IMR-90 (cell line): ENCODE results near the gene SLC37A3. TPM values are rescaled to one million over a fixed set of nuclear protein-coding genes. Genes with fewer than 3 reads are reported as not detected.

Experiments
- ATAC-seq: fragments of 200-7000 bp; cut with Tn5 transposase; 2 replicates; pipeline ENCODE4 v1.9.1; 2020; ENCODE audit warnings: low read depth, mild to moderate bottlenecking, moderate library complexity
- BruUV-seq: library from RNA; stranded (reverse); fragments of 400-500 nt; replicated peaks from 2 replicates; lab custom pipeline; 2021; lab: Mats Ljungman, UMichigan
- CTCF ChIA-PET: fragments of 300-600 bp; formaldehyde crosslinking; extraction: SDS; loops from one replicate; lab custom pipeline; 2021; ENCODE audit warnings: antibody characterized with exemption; lab: Yijun Ruan, JAX
- POLR2A ChIA-PET: fragments of 300-600 bp; sonication (Branson Sonifier 250); formaldehyde crosslinking; loops from one replicate; lab custom pipeline; 2022; ENCODE audit warnings: antibody characterized with exemption; ENCODE audit not compliant: unreplicated experiment; lab: Charles Lee
- DNase-seq: peaks from one replicate; pipeline ENCODE4 v3.0.0; 2013
- H2AFZ ChIP-seq: replicated peaks from 2 replicates; pipeline ENCODE3; 2013; ENCODE audit warnings: low read length, mild to moderate bottlenecking; ENCODE audit not compliant: poor library complexity
- H2AK5ac ChIP-seq: 2 replicates; pipeline ENCODE4 v1.6.1; 2013; ENCODE audit warnings: low read depth, low read length, inconsistent platforms
- H2AK9ac ChIP-seq: replicated peaks from 2 replicates; pipeline ENCODE3; 2013; ENCODE audit warnings: mild to moderate bottlenecking, low read depth, low read length, moderate library complexity; ENCODE audit not compliant: poor library complexity
- H2BK120ac ChIP-seq: 2 replicates; pipeline ENCODE4 v1.6.1; 2013; ENCODE audit warnings: low read depth, low read length, inconsistent platforms
- H2BK15ac ChIP-seq: 3 replicates; pipeline ENCODE4 v1.6.1; 2013; ENCODE audit warnings: low read depth, low read length, inconsistent platforms
- H2BK20ac ChIP-seq: 2 replicates; pipeline ENCODE4 v1.6.1; 2013; ENCODE audit warnings: low read depth, mild to moderate bottlenecking, inconsistent platforms, low read length, moderate library complexity
- H2BK5ac ChIP-seq: 2 replicates; pipeline ENCODE4 v1.6.1; 2013; ENCODE audit warnings: mild to moderate bottlenecking, low read depth, low read length, inconsistent platforms; ENCODE audit not compliant: poor library complexity, severe bottlenecking
- H3K14ac ChIP-seq: replicated peaks from 2 replicates; pipeline ENCODE4 v1.6.1; 2013; ENCODE audit warnings: low read depth, low read length, inconsistent platforms
- H3K18ac ChIP-seq: 2 replicates; pipeline ENCODE4 v1.6.1; 2013; ENCODE audit warnings: low read depth, low read length, control low read depth
- H3K23ac ChIP-seq: 2 replicates; pipeline ENCODE4 v1.6.1; 2013; ENCODE audit warnings: low read depth, low read length, inconsistent platforms
- H3K27ac ChIP-seq: 2 replicates; pipeline ENCODE4 v1.5.1; 2013; ENCODE audit warnings: mild to moderate bottlenecking, control low read depth, low read length; ENCODE audit not compliant: insufficient read depth
- H3K27me3 ChIP-seq: 2 replicates; pipeline ENCODE4 v1.6.1; 2013; ENCODE audit warnings: low read length; ENCODE audit not compliant: control insufficient read depth, insufficient read depth
- H3K36me3 ChIP-seq: 2 replicates; pipeline ENCODE4 v1.6.1; 2013; ENCODE audit warnings: low read length, mixed read lengths; ENCODE audit not compliant: control insufficient read depth, insufficient read depth
- H3K4ac ChIP-seq: 2 replicates; pipeline ENCODE4 v1.6.1; 2013; ENCODE audit warnings: low read depth, low read length, inconsistent platforms
- H3K4me1 ChIP-seq: 2 replicates; pipeline ENCODE4 v1.6.1; 2013; ENCODE audit warnings: low read length, mixed read lengths; ENCODE audit not compliant: control insufficient read depth, insufficient read depth
- H3K4me2 ChIP-seq: 2 replicates; pipeline ENCODE4 v1.6.1; 2013; ENCODE audit warnings: low read depth, mild to moderate bottlenecking, control low read depth, low read length, moderate library complexity
- H3K4me3 ChIP-seq: 2 replicates; pipeline ENCODE4 v1.5.1; 2013; ENCODE audit warnings: low read depth, mild to moderate bottlenecking, control low read depth, low read length, moderate library complexity; ENCODE audit not compliant: insufficient read depth
- H3K56ac ChIP-seq: 2 replicates; pipeline ENCODE4 v1.6.1; 2013; ENCODE audit warnings: low read length, inconsistent platforms; ENCODE audit not compliant: insufficient read depth; ENCODE audit errors: extremely low read depth
- H3K79me1 ChIP-seq, 2 experiments: 2 replicates each; pipeline ENCODE4 v1.6.1; 2013; ENCODE audit warnings: low read length in 2 of 2, inconsistent platforms in 1 of 2, low read depth in 1 of 2
- H3K9ac ChIP-seq: 2 replicates; pipeline ENCODE4 v1.6.1; 2013; ENCODE audit warnings: low read depth, low read length, control low read depth
- H3K9me1 ChIP-seq: 2 replicates; pipeline ENCODE4 v1.6.1; 2013; ENCODE audit warnings: low read length, inconsistent platforms; ENCODE audit not compliant: insufficient read depth
- H3K9me3 ChIP-seq: 2 replicates; pipeline ENCODE4 v1.6.1; 2013; ENCODE audit warnings: low read length; ENCODE audit not compliant: control insufficient read depth, insufficient read depth
- H4K20me1 ChIP-seq: 2 replicates; pipeline ENCODE4 v1.6.1; 2013; ENCODE audit warnings: low read length, inconsistent platforms; ENCODE audit not compliant: insufficient read depth
- H4K5ac ChIP-seq: 2 replicates; pipeline ENCODE4 v1.6.1; 2013; ENCODE audit warnings: mild to moderate bottlenecking, low read depth, low read length, control low read depth
- H4K8ac ChIP-seq, 2 experiments: 2 replicates each; pipeline ENCODE4 v1.6.1; 2013; ENCODE audit warnings: low read depth in 2 of 2, low read length in 2 of 2, control low read depth in 1 of 2, inconsistent platforms in 1 of 2
- H4K91ac ChIP-seq: 2 replicates; pipeline ENCODE4 v1.6.1; 2013; ENCODE audit warnings: low read depth, low read length, inconsistent platforms; ENCODE audit not compliant: insufficient read depth
- CHD1 ChIP-seq: IDR thresholded peaks from 2 replicates; pipeline ENCODE4 v1.6.1; 2012; ENCODE audit warnings: low read depth, low read length, improper control_type of control experiment
- MAZ ChIP-seq: IDR thresholded peaks from 2 replicates; pipeline ENCODE4 v1.6.1; 2012; ENCODE audit warnings: low read depth, mild to moderate bottlenecking, low read length, improper control_type of control experiment, moderate library complexity, borderline replicate concordance
- MXI1 ChIP-seq: IDR thresholded peaks from 2 replicates; pipeline ENCODE4 v1.6.1; 2012; ENCODE audit warnings: low read depth, mild to moderate bottlenecking, low read length, moderate library complexity, borderline replicate concordance
- NFE2L2 ChIP-seq: fragments of 150-350 bp; IDR thresholded peaks from 2 replicates; pipeline ENCODE4 v1.6.1; 2016; ENCODE audit warnings: low read depth, mild to moderate bottlenecking, low read length
- RCOR1 ChIP-seq: IDR thresholded peaks from 2 replicates; pipeline ENCODE4 v1.6.1; 2012; ENCODE audit warnings: mild to moderate bottlenecking, low read length, improper control_type of control experiment; ENCODE audit not compliant: insufficient replicate concordance
- SMC3 ChIP-seq: fragments of 150-350 bp; IDR thresholded peaks from 2 replicates; pipeline ENCODE4 v1.6.1; 2016; ENCODE audit warnings: low read depth, mild to moderate bottlenecking, antibody characterized with exemption, low read length, moderate library complexity
- WGBS, 2 experiments: methylation state at CpG; one replicate each; pipeline versions ENCODE4 v1.1.5 to v1.1.7; 2013; ENCODE audit warnings: missing lambda C conversion rate in 2 of 2; ENCODE audit not compliant: insufficient read length in 1 of 2; ENCODE audit errors: extremely low coverage in 2 of 2; 5-methylcytosine and 5-hydroxymethylcytosine counted together
- dilution Hi-C: fragments of 300-500 bp; cut with HindIII; formaldehyde crosslinking; loops from one replicate; pipeline ENCODE4 v1.14.3; 2018; ENCODE audit warnings: low sequenced_read_pairs; ENCODE audit not compliant: unreplicated experiment
- in situ Hi-C: fragments of 300-500 bp; cut with MboI; formaldehyde crosslinking; loops from 3 replicates; pipeline ENCODE4 v1.14.3; 2019; ENCODE audit warnings: low sequenced_read_pairs, inconsistent platforms, mixed read lengths
- intact Hi-C: fragments of 100-400 bp; cut with micrococcal nuclease; formaldehyde crosslinking; loops from 2 replicates; pipeline ENCODE4 v1.10.0; 2022
- polyA plus RNA-seq, 3 experiments: library from polyadenylated mRNA; depleted of rRNA; stranded (reverse); fragments of >200 nt; gene quantifications; 2 replicates each; pipeline ENCODE4 v1.2.3, GENCODE V29; 2012; ENCODE audit warnings: low replicate concordance in 1 of 3
- total RNA-seq: library from RNA; depleted of rRNA; stranded (reverse); fragments of >200 nt; gene quantifications from 2 replicates; pipeline ENCODE4 v1.2.3, GENCODE V29; 2012
- TF ChIP-seq, protein P1 (sequence below): fragments of 150-350 bp; IDR thresholded peaks from 2 replicates; pipeline ENCODE4 v1.6.1; 2016; ENCODE audit warnings: low read depth, mild to moderate bottlenecking, low read length, moderate library complexity, borderline replicate concordance

Gene SLC37A3
- total and polyA plus RNA-seq, 2 of the 4 experiments (the other 2 are of a cell fraction), result 43.2 to 45.3 TPM

DNA sequence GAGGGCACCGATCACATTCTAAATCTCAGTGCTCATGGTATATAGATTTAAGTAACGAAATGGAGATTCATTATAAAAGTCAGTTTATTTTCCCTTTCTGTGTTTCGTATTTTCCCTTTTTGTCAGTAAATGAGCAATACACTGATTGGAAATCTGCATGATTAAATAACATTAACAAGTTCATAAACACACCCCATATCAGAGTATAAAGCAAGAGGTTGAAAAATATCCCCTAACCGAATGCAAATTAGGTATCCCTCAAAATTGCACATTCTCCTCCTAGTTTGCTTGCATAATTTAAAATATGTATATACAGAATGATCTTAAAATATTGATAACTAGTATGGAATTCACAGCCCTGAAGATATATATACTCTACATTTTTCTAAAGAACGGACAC, 64.6 kb downstream of the SLC37A3 start:
- dilution Hi-C loops (no loop called here), in situ Hi-C loops (no loop called here), intact Hi-C loops (no loop called here)
- ChIA-PET CTCF (no interaction called here), POLR2A (no interaction called here)
- no peak overlapping the region for H3K9ac ChIP-seq
- H3K4me1 ChIP-seq, result no peaks in the 10 kb centered on the region
- H3K27ac ChIP-seq, result no peak overlapping the region
- peaks cover 2% of the 10 kb centered on the region; the same call in 1 of the 2 replicates for H3K9me1 ChIP-seq
- H3K36me3 ChIP-seq, result peaks cover 13% of the 10 kb centered on the region
- H3K14ac ChIP-seq, result no peak overlapping the region
- no peaks in the 10 kb centered on the region for H3K27me3 ChIP-seq
- no peak overlapping the region for H3K4me3 ChIP-seq
- H3K79me1 ChIP-seq, result no peaks in the 10 kb centered on the region
- no peak for ATAC-seq
- H3K4me2 ChIP-seq, result no peak overlapping the region
- no peak overlapping the region for H2BK5ac ChIP-seq
- no peak overlapping the region for H3K18ac ChIP-seq
- DNase-seq, result no peak
- H3K23ac ChIP-seq, result no peak overlapping the region
- H4K20me1 ChIP-seq, result no peaks in the 10 kb centered on the region
- TF ChIP-seq, protein P1, sequence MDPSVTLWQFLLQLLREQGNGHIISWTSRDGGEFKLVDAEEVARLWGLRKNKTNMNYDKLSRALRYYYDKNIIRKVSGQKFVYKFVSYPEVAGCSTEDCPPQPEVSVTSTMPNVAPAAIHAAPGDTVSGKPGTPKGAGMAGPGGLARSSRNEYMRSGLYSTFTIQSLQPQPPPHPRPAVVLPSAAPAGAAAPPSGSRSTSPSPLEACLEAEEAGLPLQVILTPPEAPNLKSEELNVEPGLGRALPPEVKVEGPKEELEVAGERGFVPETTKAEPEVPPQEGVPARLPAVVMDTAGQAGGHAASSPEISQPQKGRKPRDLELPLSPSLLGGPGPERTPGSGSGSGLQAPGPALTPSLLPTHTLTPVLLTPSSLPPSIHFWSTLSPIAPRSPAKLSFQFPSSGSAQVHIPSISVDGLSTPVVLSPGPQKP, result no peak
- TF ChIP-seq RCOR1, result no peak
- no peak for TF ChIP-seq SMC3
- no peak for TF ChIP-seq MXI1
- TF ChIP-seq CHD1, result no peak
- TF ChIP-seq NFE2L2, result no peak
- TF ChIP-seq MAZ, result no peak
- no peak overlapping the region for H2BK15ac ChIP-seq
- H2BK20ac ChIP-seq, result no peak overlapping the region
- WGBS, 2 experiments, result no CpG with 5 or more reads among the region's 5 CpGs
- no peak overlapping the region for H2AK5ac ChIP-seq
- H3K9me3 ChIP-seq, result no peaks in the 10 kb centered on the region
- H3K56ac ChIP-seq, result no peak overlapping the region
- BruUV-seq, result no TSS peak
- H2AFZ ChIP-seq, result no peak overlapping the region
- H4K5ac ChIP-seq, result no peak overlapping the region
- H2BK120ac ChIP-seq, result no peak overlapping the region
- no peak overlapping the region for H3K4ac ChIP-seq
- H4K91ac ChIP-seq, result no peak overlapping the region
- no peak overlapping the region for H2AK9ac ChIP-seq
- no peak overlapping the region for H4K8ac ChIP-seq
